ENCODE data around the gene BRD8.
"Not testable (repeated sequence)": the region's sequence is repeated elsewhere in the genome, so short reads cannot be mapped to it uniquely, and the experiment has no call there.

The BRD8 gene

GRCh38 chr5:138157626-138158025 is 20.8 kb downstream of the BRD8 start:
- no peak for DNase-seq (ENCODE audit: low read depth)

DNA sequence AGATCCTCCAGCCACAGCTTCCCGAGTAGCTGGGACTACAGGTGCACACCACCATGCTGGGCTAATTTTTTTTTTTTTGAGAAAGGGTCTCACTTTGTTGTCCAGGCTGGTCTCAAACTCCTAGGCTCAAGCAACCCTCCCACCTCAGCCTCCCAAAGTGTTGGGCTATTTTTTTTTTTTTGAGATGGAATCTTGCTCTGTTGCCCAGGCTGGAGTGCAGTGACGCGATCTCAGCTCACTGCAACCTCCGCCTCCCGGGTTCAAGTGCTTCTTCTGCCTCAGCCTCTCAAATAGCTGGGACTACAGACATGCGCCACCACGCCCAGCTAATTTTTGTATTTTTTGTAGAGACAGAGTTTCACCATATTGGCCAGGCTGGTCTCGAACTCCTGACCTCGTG is 22.5 kb downstream of the BRD8 start:
- DNase-seq (ENCODE audit: low read depth), result not testable (repeated sequence)

DNA sequence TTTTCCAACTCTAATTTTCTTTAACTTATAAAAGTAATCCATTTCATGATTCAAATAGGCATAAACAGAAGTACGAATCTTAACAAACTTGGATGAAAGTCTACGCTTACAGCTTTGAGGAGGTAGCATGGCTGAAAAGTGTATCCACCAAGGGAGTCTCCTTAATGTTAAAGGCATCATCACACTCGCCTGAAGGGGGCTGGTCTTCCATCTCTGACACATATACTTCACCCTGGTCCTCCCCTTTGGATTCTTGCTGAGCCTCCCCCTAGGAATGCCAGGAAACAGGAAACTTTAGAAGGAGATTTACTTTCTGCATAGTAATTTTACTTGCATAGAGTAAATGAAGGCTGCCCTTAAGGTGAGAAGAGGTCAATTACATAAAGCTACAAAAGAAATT is 28.9 kb downstream of the BRD8 start:
- no peak for DNase-seq (ENCODE audit: low read depth)

DNA sequence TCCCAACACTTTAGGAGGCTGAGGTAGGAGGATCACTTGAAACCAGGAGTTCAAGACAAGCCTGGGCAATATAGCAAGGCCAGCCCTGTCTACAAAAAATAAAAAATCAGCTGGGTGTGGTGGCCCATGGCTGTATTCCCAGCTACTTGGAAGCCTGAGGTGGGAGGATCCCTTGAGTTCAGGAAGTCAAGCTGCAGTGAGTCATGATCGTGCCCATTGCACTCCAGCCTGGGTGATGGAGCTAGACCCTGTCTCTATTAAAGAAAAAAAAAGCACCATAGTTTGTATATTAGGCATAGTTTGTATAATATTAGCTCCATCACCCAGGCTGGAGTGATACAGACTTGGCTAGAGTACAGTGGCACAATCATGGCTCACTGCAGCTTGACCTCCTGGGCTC is 29.6 kb downstream of the BRD8 start:
- DNase-seq (ENCODE audit: low read depth), result no peak

- DNase-seq (ENCODE audit: low read depth), result not testable (repeated sequence)
Observed at GRCh38 chr5:138143578-138143977, 34.9 kb downstream of the BRD8 start.

DNA sequence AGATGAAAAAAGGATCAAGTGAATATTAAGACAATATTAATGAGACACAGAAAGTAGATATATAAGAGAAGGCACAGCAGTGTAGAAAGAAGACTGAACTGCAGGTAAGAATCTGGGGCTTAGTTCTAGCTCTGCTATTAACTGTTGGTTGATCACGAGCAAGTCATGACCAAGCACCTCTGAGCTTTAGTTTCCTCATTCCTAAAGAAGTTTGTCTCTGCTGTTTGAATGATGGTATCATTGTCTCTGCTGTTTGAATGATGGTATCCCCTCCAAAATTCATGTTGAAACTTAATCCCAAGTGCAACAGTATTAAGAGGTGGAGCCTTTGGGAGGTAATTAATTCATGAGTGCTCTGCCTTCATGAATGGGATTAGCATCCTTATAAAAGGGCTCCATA is 36.7 kb downstream of the BRD8 start:
- DNase-seq (ENCODE audit: low read depth), result no peak

- DNase-seq (ENCODE audit: low read depth), result no peak
Observed at GRCh38 chr5:138140268-138140667, 38.2 kb downstream of the BRD8 start.

DNA sequence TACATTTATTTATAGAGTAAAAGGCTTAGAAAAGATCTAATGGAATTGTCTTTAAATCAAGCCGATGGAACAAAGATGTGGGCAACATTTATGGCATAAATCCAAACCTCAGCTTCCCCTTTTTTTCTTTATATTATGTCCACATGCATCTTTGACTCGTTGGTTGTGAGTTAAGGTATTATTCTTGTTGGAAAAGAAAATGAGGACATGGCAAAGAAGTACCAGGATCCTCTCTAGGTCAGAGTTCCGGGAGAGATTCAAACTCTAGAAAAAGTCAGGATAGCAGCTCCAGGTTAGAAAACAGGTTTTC is 38.7 kb downstream of the BRD8 start:
- DNase-seq (ENCODE audit: low read depth), result no peak

GRCh38 chr5:138138949-138139780 is 39.3 kb downstream of the BRD8 start, which contains the start of gene NME5:
NME5 (minus strand) TSS chr5:138139428; CDS start chr5:138138780, 648 bp downstream.
- DNase-seq (ENCODE audit: low read depth), result no peak

GRCh38 chr5:138132543-138132942 is 45.9 kb downstream of the BRD8 start:
- no peak for DNase-seq (ENCODE audit: low read depth)

DNA sequence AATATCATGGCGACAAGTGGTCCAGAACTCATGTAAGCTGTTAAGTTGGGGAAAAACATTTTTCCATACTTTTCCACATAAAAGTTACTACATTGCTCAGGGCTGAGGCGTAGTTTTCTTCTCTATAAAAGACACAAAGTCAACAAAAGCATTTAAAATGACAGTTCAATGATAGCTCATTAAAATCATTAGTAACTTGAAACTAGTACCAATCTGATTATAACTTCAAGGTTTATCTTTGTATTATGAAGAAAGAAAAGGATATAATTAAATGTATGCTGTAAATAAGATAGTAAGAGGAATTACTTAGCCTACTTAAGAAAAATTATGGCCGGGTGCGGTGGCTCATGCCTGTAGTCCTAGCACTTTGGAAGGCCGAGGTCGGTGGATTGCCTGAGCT is 49.1 kb downstream of the BRD8 start:
- DNase-seq (ENCODE audit: low read depth), result no peak

DNA sequence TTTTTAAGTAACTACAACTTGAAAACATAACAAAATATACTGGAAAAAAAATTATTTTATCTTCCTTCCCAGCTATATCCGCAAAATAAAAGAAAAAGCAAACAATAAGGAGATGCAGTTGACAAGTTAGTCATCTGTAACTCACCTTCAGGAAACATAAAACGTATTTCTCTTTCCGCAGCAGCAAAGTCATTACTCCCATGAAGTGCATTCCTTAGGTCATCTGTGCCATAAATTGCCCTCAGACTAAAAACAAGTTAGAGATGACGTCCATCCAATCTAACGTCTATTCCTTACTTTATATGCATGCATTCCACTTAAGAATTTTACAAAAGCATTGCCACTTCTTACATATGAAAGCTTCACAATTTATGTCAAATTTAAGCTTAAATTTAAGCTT is 50.1 kb downstream of the BRD8 start:
- no peak for DNase-seq (ENCODE audit: low read depth)

DNA sequence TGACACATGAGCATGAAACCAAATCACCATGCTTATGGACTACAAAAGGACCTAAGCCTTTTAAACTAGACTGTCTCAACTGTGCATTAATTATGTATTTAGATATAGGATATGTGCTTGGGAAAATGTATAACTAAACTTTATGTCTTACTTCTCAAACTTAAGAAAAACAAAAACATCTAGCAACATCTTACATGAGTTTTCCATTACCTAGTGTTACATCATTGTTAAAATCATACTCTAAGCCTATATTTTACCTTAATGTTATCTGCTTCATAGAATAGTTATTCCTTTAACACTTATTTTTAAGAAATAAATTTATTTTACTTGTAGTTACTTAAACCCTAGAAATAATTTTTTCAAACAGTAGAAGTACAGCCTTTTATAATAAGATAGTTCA is 63.2 kb downstream of the BRD8 start:
- DNase-seq (ENCODE audit: low read depth), result no peak

- no peak for DNase-seq (ENCODE audit: low read depth)
Observed at GRCh38 chr5:138111937-138112336, 66.5 kb downstream of the BRD8 start.

GRCh38 chr5:138111181-138111580 is 67.2 kb downstream of the BRD8 start:
- no peak for DNase-seq (ENCODE audit: low read depth)

- DNase-seq (ENCODE audit: low read depth), result no peak
Observed at GRCh38 chr5:138110266-138110963, 68.0 kb downstream of the BRD8 start.

DNA sequence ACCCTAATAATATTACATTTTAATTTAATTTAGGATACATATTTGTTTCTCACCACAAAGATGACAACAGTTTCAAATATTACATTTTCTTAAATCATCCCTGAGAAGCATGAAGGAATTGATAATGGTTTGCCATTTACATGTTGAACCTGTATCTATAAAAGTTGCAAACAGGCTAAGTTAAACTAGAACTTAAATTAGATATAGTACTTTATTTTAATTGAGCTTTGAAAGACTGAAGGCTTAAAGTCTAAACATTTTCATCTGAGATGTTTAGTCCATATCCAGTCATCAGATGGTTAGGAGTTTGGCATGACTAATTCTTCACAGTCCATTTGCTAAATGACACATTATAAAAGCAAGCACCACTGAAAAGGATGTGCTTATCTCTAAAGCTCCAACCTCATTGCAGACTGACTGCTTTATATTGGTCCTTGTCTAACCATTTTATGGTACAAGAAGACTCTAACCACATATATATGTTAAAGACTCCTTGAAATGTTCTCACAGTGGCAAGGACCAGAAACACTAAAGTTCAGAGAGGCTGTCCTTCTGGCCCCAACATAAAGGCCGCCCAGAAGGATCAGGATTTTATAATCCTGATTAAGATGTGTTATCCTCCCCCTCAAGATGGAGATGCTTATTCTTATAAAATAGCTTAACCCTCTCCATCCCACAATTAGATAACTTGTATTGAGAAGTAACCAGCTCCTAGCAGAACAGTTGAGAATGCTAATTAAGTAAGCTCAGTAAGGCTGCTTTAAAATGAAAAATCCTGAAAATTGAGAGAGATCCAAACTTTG is 68.8 kb downstream of the BRD8 start:
- no peak for DNase-seq (ENCODE audit: low read depth)

DNA sequence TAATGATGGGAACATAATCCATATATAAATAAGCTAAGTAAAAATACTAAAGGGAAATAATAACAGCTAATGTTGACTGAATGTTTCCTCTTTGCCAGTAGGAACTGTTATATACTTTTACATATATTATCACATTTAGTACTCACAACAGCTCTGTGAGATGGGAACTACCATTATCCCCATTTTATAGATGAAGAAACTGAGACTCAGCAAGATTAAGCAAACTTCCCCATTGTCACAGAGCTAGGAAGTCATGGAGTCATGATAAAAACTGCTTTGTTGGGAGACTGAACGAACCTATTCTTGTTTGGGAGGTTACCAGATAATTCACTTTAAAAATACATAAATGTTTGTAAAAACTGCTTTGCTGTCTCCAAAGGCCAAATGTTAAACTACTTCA is 71.2 kb downstream of the BRD8 start:
- no peak for DNase-seq (ENCODE audit: low read depth)

- no peak for DNase-seq (ENCODE audit: low read depth)
Observed at GRCh38 chr5:138105709-138106108, 72.7 kb downstream of the BRD8 start.

- DNase-seq (ENCODE audit: low read depth), result no peak
Observed at GRCh38 chr5:138103319-138103637, 75.2 kb downstream of the BRD8 start.

DNA sequence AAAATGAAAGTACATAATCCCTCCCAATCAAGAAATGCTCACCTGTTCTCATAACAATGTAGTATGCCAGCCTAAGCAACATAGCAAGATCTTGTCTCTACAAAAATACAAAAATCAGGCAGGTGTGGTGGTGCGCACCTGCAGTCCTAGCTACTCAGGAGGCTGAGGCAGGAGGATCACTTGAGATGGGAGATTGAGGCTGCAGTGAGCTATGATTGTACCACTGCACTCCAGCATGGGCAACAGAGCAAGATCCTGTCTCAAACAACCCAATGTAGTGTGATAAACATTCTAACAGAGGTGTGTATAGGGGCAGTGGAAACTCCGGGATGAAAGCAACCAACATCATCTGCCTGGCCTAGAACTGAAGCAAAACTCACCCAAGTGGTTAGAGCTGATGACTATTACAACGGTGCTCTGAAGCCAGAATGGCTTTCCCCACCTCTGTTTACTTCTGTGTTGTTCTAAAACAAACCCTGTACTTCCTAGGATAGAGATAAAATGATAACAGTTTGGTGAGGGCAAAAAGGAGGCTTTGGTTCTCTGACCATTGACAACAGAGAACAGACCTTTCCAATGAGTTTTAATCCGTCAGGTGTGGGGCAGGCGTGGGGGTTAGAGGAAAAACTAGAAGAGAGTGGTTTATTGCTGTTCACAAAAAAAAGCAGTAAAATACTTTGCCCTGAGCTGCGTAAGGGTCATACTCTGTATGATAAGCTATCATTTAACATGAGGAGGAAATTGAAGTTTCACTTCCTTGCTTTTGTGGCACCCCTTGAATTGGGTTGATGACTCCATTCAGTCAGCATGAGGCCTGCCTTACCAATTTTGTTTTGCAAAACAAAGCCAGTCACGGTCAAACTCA is 75.7 kb downstream of the BRD8 start:
- no peak for DNase-seq (ENCODE audit: low read depth)
